Retinal pigment epithelial cell (primary cell): ENCODE data around the gene CARD8.

Experiments
- DNase-seq: peaks from one replicate; pipeline ENCODE4 v3.0.0-alpha.2; 2010; ENCODE audit warnings: low read depth
- H3K4me3 ChIP-seq: 2 replicates; pipeline ENCODE4 v1.5.1; 2011; ENCODE audit warnings: mild to moderate bottlenecking, low read length, control low read depth, moderate library complexity
- TF ChIP-seq, protein P1 (sequence below): conservative IDR thresholded peaks from 2 replicates; pipeline ENCODE4 v1.5.1; 2011; ENCODE audit warnings: low read depth, low read length, control low read depth, inconsistent platforms

The CARD8 gene

DNA sequence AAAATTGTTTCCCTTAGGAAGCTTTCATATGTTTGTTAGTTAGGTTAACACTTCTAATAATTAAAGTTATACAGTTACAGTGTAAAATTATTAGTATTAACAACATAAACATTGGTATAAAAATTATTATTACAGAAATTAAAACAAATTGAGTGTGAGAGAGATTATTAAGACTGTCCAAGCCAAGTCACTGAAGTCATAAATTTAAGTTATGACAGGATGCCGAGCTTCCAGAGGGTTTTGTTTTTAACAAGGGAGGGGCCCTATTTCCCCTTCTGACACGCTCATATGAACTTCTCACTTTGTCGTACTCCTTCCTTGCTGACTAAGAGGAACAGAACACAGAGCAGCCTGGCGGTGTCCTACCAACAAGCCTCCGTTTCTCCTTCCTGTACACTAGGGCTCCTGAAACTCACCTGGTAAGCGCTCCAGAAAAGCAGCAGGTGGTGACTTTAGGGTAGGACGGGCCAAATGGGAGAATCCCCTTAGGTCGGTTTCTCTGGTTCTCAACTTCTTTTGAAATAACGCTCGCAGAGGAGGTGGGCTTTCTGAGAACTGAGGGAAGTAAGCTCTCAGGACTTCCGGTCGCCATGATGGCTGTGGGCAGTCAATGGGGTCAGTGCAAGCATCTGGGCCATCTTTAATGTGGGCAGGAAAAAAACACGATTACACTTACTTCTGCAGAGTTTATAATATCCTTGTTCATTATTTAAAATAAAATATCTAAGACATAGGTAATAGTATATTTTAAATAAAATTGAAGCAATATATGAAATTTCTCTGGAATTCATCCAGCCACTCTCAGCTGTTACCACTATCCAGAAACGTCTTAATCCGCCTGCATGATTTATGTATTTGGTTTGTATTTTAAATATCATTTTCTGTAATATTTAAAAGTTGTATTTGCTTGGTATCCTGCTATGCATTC, at the start of gene CARD8:
CARD8 (minus strand) TSS at position 537 of the 928 bp plus-strand sequence. CDS start 14,892 bp downstream, outside the sequence.
- H3K4me3 ChIP-seq = peak within 1 kb of the TSS; percentile 78
- TF ChIP-seq, protein P1, sequence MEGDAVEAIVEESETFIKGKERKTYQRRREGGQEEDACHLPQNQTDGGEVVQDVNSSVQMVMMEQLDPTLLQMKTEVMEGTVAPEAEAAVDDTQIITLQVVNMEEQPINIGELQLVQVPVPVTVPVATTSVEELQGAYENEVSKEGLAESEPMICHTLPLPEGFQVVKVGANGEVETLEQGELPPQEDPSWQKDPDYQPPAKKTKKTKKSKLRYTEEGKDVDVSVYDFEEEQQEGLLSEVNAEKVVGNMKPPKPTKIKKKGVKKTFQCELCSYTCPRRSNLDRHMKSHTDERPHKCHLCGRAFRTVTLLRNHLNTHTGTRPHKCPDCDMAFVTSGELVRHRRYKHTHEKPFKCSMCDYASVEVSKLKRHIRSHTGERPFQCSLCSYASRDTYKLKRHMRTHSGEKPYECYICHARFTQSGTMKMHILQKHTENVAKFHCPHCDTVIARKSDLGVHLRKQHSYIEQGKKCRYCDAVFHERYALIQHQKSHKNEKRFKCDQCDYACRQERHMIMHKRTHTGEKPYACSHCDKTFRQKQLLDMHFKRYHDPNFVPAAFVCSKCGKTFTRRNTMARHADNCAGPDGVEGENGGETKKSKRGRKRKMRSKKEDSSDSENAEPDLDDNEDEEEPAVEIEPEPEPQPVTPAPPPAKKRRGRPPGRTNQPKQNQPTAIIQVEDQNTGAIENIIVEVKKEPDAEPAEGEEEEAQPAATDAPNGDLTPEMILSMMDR = peak; percentile 13
- peak; percentile 58 for DNase-seq

DNA sequence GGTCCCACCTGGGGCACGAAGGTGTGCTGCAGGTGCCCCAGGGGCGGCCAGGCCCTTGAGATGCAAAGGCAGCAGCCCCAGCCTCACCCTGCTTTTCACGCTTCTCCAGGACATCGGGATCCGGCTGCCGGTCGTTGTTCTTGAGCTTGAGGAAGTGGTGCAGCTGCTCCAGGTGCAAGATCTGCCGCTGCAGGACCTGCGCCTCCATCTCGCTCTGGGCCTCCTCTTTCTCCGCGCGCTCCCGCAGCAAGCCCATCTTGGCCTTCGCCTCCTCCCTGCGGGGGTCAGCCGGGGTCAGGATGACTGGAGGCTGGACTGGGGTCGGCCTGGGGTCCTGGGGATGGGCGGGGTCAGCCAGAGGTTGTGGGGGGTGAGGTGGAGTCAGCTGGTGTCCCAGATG, 48.2 kb upstream of the CARD8 start:
- no peak overlapping the region for H3K4me3 ChIP-seq
- TF ChIP-seq, protein P1 = no peak

DNA sequence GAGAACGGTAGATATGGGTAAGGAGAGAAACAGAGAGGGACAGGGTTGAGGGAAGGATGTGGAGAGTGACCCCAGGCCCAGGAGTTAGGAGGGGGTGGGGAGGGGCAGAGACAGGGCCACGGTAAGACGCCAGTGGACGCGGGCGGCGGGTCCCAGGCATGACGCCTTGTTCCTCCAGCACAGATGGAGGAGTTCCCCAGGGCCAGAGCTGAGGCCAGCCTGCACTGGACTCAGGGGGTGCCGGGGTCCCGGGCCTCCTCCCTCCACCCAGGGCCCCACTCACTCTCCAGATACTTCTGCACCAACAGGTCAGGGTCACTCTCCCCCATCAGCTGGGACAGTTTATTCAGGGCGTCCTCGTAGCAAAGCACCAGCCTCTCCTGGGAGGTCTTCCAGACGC, 47.7 kb upstream of the CARD8 start:
- no peak for DNase-seq
- TF ChIP-seq, protein P1 = no peak
- H3K4me3 ChIP-seq = no peak overlapping the region

More for the DNA sequence above, 48.2 kb upstream of the CARD8 start:
- no peak for DNase-seq

DNA sequence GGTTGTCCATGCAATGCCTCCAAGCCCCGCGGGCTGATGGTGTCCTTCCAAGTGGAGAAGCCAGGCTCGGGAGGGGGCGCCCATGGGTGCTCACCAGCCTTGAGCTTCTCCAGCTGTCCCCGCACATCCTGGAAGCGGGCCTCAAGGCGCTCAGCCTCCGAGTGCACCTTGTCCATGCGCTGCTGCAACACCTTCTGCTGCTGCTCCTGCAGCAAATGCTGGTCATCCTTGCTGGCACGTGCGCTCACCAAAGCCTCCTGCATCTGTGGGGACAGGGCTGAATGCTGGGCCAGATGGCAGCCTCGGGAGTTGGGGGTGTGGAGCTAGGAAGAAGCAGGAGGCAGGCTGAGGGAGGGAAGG, 46.9 kb upstream of the CARD8 start:
- no peak overlapping the region for H3K4me3 ChIP-seq
- TF ChIP-seq, protein P1 = no peak
- no peak for DNase-seq

DNA sequence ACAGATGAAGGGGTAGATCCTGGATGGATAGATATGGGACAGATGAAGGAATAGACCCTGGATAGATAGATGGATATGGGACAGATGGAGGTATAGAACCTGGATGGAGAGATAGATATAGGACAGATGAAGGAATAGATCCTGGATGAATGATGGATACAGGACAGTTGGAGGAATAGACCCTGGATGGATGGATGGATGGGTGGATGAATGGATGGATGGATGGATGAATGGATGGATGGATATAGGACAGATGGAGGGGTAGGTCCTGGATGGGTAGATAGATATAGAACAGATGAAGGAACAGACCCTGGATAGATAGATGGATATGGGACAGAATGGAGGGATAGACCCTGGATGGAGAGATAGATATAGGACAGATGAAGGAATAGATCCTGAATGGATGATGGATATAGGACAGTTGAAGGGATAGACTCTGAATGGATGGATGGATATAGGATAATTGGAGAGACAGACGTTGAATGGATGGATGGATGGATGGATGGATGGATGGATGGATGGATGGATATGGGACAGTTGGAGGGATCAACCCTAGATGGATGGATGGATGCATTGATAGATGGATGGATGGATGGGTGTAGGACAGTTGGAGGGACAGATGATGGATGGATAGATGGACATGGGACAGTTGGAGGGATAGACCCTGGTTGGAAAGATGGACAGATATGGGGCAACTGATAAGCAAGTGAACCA, 46.3 kb upstream of the CARD8 start:
- no peak overlapping the region for H3K4me3 ChIP-seq
- no peak for DNase-seq
- TF ChIP-seq, protein P1 = no peak

DNA sequence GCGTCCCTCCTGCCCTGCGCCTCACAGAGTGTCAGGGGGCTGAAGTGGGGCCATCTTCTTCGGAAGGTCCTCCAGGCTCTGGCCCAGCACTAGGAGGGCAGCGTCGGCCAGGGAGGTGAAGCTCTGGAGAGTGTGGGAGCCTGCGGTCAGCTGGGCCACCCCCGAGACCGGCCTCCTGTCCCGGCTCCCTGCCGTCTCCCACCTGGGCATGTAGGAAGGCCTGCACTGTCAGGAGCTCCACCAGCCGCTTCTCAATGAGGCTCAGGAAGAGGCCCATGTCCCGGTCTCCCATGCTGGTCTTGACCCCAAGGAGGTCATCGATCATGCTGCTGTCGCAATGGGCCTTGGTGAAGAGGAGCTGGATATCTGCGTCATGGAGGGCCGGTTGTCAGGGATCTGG, 42.3 kb upstream of the CARD8 start:
- no peak for DNase-seq
- no peak overlapping the region for H3K4me3 ChIP-seq
- TF ChIP-seq, protein P1 = no peak
